ENCODE results near the gene FBXW4.

FBXW4 gene

GRCh38 chr10:101695404-101695890, 477 bp upstream of the FBXW4 start:
- DNase-seq, result no peak

DNA sequence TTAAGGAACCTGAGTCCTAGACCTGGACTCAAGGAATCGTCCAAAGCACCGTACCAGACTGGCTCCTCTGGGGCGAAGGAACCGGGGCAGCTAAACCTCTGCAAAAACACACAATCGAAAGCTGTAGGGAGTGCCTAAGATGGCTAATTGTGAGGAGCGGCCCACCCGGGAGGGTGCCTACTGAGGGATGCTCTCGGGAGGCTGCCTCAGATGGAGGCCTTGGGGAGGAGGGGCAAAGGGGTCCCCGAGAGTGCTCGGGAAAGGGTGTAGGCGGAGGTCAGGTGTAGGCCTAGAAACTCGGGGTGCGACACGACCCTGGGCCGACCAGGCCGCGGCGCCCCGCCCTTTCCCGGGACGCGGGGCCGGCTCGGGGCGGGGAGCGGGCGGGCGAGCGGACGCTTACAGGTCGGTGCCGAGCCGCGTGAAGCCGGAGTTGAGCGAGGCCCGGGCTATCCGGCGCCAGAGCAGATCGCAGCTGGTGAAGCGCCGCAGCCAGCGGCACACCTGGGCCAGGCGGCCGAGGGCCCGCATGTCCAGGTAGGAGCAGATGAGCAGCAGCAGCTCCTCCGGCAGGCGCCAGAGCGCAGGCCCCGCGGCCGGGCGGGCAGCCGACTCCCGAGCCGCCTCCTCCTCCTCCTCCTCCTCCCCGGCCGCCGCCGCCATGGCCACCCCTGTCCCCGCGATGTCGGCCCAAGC, 844 bp downstream of the FBXW4 start:
- DNase-seq, result no peak

DNA sequence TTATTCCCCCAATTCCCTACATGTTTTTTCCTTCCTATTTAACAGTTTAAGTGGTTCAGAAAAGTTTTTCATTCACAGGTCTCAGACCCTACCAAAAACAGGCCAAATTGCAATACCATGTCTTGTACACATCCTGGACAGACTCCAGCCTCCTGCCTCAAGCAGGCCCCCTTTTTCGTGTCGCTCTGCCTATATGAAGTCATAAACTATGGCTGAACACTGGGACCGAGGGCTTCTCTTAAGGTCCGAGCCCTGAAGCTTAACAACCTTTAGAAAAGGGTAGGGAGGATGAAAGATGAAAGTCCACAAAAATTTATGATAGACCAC, 1.4 kb downstream of the FBXW4 start:
- no peak for DNase-seq

DNA sequence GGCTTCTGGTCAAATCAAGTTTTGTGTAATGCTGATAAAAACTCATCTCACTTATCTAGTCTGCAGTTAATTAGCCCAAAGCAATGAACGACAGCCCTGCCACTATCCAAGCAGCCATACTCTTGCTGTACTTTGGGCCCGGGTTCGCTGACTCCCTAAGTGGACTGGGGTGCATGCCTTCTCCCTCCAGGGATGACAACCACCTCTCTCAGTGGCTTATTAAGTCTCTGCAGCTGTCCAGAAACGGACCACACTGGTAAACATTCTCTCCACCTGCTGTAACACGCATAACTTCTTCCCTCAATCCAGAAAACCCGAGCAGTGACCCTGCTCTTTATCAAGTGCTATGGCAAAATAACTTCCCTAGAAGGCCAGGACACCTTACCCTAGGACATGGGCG, 3.9 kb downstream of the FBXW4 start:
- DNase-seq, result no peak

DNA sequence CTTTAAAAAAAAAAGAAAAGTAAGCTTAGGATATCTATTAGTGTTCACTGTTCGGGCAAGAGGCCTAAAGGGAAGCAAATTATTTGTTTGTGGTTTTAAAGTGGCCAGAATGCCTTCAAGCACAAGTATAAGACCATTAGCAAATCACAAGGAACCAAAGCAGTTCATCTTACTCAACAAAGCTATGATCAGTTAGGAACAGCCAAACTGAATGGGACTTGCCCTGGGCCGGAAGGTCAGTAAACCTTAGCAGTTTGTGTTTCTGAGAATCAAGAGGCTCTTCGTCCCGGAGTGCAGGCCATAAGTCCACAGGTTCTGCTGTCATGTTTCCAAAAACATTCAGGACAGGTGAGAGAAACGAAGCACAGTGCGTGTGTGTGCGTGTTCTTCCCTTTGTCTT, 4.5 kb downstream of the FBXW4 start:
- DNase-seq, result no peak

- no peak for DNase-seq
These were observed 7.8 kb downstream of the FBXW4 start for GRCh38 chr10:101687071-101687658.

GRCh38 chr10:101686133-101686925, 8.6 kb downstream of the FBXW4 start:
- no peak for DNase-seq

- no peak for DNase-seq
These were observed 10.2 kb downstream of the FBXW4 start for GRCh38 chr10:101684782-101685181.

- no peak for DNase-seq
These were observed 11.7 kb downstream of the FBXW4 start for GRCh38 chr10:101683276-101683675.

- DNase-seq, result no peak
These were observed 12.7 kb downstream of the FBXW4 start for GRCh38 chr10:101682172-101682825.

- no peak for DNase-seq
These were observed 18.4 kb downstream of the FBXW4 start for GRCh38 chr10:101676565-101676964.

GRCh38 chr10:101675115-101675514, 19.9 kb downstream of the FBXW4 start:
- no peak for DNase-seq

- no peak for DNase-seq
These were observed 22.4 kb downstream of the FBXW4 start for GRCh38 chr10:101672536-101672935.

GRCh38 chr10:101671453-101671852, 23.5 kb downstream of the FBXW4 start:
- no peak for DNase-seq

GRCh38 chr10:101670635-101671034, 24.3 kb downstream of the FBXW4 start:
- no peak for DNase-seq

- DNase-seq, result no peak
These were observed 25.8 kb downstream of the FBXW4 start for GRCh38 chr10:101669181-101669580.

DNA sequence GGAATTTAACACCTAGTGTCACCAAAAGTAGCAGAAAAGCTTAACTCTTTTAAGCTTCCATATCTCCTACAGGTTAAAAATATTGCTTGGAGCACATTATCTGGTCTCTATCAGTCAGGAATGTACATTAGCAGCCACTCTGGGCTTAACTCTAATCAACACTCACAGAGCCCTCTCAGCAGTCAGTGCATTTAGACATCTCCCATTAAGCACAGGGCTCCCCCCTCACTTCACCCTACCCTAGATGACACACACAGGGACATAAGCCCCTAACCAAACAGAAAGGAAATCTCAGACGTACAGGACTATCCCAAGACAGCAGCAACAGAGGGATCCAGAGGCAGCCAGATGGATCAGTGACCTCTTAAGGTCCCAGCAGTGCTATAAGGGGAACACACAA, 26.4 kb downstream of the FBXW4 start:
- no peak for DNase-seq

- no peak for DNase-seq
These were observed 28.9 kb downstream of the FBXW4 start for GRCh38 chr10:101666083-101666482.

DNA sequence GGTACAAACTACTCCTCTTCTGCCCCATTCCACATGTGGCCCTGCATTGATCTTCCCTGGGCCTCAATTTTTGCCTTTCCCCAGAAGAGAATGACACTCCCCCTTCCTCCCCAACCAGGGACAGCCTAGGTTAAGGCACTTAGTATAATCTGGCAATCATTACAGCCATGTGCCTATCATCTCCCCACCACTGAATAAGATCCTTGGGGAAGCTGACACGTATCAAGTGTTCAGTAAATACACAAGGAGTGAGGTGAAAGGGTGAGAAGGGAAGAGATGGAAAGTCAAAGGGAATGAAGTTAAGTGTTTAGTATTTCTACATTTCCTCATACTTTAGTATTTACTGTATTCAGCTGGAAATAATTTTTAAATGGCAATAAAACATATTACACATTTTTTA, 31.9 kb downstream of the FBXW4 start:
- DNase-seq, result no peak

- no peak for DNase-seq
These were observed 34.7 kb downstream of the FBXW4 start for GRCh38 chr10:101660256-101660655.

- DNase-seq, result no peak
These were observed 36.0 kb downstream of the FBXW4 start for GRCh38 chr10:101658975-101659374.

DNA sequence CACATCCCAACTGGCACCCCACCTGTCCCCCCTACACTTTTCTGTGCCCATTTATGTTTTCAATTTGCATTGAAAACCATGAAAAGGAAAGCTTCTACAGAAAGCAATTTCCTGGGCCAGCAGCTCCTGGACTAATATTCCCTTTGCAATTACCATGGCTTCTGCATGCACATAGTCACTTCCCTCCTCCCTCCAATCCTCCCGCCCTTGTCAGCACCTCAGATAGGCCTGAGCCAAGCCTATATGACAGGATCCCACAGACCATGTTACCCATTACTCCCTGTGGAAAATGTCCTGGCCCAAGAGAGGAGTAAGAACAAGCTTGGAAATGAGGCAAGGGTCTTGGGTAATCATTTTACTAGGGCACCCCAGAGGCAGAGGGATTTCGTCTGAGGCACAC, 38.1 kb downstream of the FBXW4 start:
- DNase-seq, result no peak

DNA sequence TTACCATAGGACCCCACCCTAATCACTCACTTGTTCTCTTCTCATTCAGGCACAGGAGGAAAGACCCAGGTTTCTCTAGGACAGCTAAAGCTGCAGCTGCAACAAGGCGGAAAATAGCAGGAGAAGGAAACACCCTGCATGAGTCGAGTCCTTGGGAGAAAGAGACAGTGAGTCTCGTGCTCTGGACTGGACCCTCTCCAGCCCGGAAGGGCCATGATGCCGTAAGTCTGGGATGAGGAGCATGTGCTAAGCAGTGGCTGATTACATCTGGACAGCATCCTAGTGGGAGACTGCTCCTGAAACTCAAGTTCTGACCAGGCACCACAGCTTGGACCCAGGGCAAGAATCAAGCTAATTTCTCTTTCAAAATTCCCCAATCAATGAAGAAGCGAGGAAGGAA, 39.4 kb downstream of the FBXW4 start:
- DNase-seq, result no peak

- DNase-seq, result no peak
These were observed 41.4 kb downstream of the FBXW4 start for GRCh38 chr10:101653536-101653935.

Measured in GOT3 (cell line).